ENCODE results near the gene STAT3. TPM values are rescaled to one million over a fixed set of nuclear protein-coding genes. Genes with fewer than 3 reads are reported as not detected.

STAT3 gene
- total RNA-seq, 2 donors from 2014 or later: 79.4 to 99.5 TPM

DNA sequence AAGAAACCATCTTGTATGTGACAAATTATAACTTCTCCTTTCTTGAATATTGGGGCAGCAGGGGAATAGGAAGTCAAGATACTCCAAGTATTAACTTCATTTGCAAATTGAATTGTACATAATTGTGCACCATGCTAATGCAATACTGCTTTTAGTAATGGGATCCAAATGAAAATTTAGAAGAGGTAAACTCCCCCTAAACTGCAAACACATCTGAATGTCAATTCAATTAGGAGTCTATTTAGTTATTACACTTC lies 116.5 kb downstream of the STAT3 start:
- Histone ChIP-seq H3K9me3 (no peaks in the 10 kb centered on the region), H3K4me3 (no peak overlapping the region), H3K36me3 (replicated peaks in 1 of 2; ENCODE audit: insufficient read depth in 1 of 2, low read depth in 2 of 2) (no peaks in the 10 kb centered on the region), H3K27ac (no peak overlapping the region), H3K4me1 (peaks cover 17% of the 10 kb centered on the region), H3K27me3 (no peaks in the 10 kb centered on the region)
- no peak for TF ChIP-seq POLR2A (IDR thresholded peaks at IDR 0.05)
- TF ChIP-seq, protein P1, sequence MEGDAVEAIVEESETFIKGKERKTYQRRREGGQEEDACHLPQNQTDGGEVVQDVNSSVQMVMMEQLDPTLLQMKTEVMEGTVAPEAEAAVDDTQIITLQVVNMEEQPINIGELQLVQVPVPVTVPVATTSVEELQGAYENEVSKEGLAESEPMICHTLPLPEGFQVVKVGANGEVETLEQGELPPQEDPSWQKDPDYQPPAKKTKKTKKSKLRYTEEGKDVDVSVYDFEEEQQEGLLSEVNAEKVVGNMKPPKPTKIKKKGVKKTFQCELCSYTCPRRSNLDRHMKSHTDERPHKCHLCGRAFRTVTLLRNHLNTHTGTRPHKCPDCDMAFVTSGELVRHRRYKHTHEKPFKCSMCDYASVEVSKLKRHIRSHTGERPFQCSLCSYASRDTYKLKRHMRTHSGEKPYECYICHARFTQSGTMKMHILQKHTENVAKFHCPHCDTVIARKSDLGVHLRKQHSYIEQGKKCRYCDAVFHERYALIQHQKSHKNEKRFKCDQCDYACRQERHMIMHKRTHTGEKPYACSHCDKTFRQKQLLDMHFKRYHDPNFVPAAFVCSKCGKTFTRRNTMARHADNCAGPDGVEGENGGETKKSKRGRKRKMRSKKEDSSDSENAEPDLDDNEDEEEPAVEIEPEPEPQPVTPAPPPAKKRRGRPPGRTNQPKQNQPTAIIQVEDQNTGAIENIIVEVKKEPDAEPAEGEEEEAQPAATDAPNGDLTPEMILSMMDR (IDR thresholded peaks at IDR 0.05): no peak
- DNase-seq: no peak
- intact Hi-C loops (cut with DNase I): no loop called here
- no peak for ATAC-seq

DNA sequence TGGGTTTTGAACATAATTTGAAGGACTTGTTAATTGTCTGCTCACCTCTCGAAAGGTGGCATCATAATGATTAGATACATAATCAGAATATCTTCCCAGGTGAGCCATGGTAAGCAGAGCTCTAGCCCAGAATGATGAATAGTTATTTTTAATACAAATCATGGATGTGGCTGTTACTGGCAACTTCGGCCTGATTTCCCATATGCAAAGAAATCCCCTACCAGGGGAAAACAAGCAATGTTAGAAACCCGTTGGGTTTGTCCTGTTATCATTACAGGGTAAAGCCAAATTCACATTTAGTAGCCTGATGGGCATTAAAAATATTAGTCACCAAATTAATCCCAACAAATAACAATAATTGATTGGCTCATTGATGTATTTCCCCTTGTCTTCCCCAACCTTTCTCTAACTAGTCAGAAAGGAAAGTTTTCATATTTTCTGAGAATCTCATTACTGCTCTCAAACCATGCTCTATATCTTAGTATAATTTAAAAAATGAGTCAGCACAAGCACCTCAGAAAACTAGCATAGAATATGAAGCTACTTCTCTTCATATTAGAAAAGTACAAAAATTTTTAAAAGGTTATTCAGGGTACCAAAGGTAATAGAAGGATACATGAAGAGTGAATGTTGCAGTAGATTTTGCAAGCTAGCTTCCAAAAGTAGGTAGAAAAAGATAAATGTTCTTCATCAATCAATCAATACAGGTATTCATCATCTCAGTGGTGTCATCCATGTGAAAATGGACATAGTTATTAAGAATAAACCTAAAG lies 117.0 kb downstream of the STAT3 start:
- ATAC-seq (no peak), DNase-seq (no peak)
- TF ChIP-seq POLR2A (IDR thresholded peaks at IDR 0.05): no peak
- TF ChIP-seq, protein P1 (IDR thresholded peaks at IDR 0.05): no peak
- no peak overlapping the region for H3K27ac ChIP-seq
- H3K27me3 ChIP-seq: no peaks in the 10 kb centered on the region
- no peaks in the 10 kb centered on the region for H3K9me3 ChIP-seq
- intact Hi-C loops (cut with DNase I): no loop called here
- 59 to 78% methylated on average over 3 of the region's 3 CpGs for WGBS, 2 donors
- H3K4me3 ChIP-seq: no peak overlapping the region
- peaks cover 15% of the 10 kb centered on the region for H3K4me1 ChIP-seq
- no peaks in the 10 kb centered on the region for H3K36me3 ChIP-seq (replicated peaks in 1 of 2; ENCODE audit: insufficient read depth in 1 of 2, low read depth in 2 of 2)

DNA sequence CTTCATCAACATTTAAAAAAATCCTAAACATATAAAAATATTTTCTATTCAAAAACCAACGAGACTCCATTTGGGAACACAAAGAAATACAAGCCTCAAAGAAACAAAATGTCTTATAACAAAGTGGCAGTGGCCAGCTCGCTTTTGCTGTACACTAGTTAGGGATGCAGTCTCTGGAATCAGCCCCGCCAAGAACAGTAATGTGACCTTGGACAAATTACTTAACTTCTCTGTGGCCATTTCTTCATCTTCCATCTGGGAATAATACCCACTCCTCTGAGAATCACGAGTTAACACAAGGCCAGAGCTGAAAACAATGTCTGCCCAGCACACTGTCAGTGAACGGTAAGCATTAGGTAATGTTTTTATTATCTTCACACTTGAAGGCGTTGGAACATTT lies 117.6 kb downstream of the STAT3 start:
- TF ChIP-seq POLR2A (IDR thresholded peaks at IDR 0.05): no peak
- ATAC-seq: no peak
- intact Hi-C loops (cut with DNase I): no loop called here
- Histone ChIP-seq H3K4me1 (peaks cover 15% of the 10 kb centered on the region), H3K36me3 (replicated peaks in 1 of 2; ENCODE audit: insufficient read depth in 1 of 2, low read depth in 2 of 2) (no peaks in the 10 kb centered on the region), H3K9me3 (no peaks in the 10 kb centered on the region), H3K27me3 (no peaks in the 10 kb centered on the region), H3K27ac (no peak overlapping the region), H3K4me3 (no peak overlapping the region)
- no peak for DNase-seq
- 52 to 66% methylated on average over 6 of the region's 6 CpGs for WGBS, 2 donors

DNA sequence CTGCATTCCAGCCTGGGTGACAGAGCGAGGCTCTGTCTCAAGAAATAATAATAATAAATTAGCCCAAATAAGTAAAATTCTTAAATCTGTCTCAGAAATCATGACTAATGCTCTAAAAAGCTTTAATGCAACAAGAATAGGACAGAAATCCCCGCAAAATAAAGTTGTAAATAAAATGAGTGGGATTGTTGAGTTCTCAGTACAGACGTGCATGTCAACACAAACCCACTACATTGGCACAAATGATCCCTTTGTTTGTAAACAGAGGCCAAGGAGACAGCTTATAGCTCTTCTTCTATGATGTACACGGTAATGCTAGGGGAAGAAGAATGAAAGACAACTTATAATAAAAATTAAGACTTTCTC lies 118.1 kb downstream of the STAT3 start:
- H3K27ac ChIP-seq: no peak overlapping the region
- H3K27me3 ChIP-seq: no peaks in the 10 kb centered on the region
- ATAC-seq (no peak), DNase-seq (no peak)
- no peaks in the 10 kb centered on the region for H3K9me3 ChIP-seq
- TF ChIP-seq POLR2A (IDR thresholded peaks at IDR 0.05): no peak
- TF ChIP-seq, protein P1 (IDR thresholded peaks at IDR 0.05): no peak
- WGBS, 2 donors: 67 to 84% methylated on average over 4 of the region's 4 CpGs
- intact Hi-C loops (cut with DNase I): no loop called here
- H3K4me1 ChIP-seq: peaks cover 15% of the 10 kb centered on the region
- no peaks in the 10 kb centered on the region for H3K36me3 ChIP-seq (replicated peaks in 1 of 2; ENCODE audit: insufficient read depth in 1 of 2, low read depth in 2 of 2)
- H3K4me3 ChIP-seq: no peak overlapping the region

DNA sequence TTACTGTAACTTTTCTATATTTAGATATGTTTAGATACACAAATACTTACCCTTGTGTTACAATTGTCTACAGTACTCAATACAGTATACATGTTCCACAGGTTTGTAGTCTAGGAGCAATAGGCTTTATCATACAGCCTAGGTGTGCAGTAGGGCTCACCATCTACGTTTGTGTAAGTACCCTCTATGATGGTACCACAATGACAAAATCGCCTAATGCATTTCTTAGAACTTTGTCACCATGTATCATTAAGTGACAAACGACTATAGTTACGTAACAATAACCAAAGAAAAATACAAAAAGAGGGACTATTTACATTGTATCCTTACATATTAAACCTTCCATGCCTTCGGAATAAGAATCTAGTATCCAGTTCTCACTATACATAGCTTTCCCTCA lies 120.0 kb downstream of the STAT3 start:
- no peak for DNase-seq
- no peak for ATAC-seq
- Histone ChIP-seq H3K27me3 (no peaks in the 10 kb centered on the region), H3K4me1 (peaks cover 5% of the 10 kb centered on the region), H3K4me3 (no peak overlapping the region), H3K36me3 (replicated peaks in 1 of 2; ENCODE audit: insufficient read depth in 1 of 2, low read depth in 2 of 2) (no peaks in the 10 kb centered on the region), H3K9me3 (no peaks in the 10 kb centered on the region), H3K27ac (no peak overlapping the region)
- WGBS, 2 donors: 78 to 83% methylated on average over 5 of the region's 5 CpGs
- TF ChIP-seq POLR2A (IDR thresholded peaks at IDR 0.05): no peak
- TF ChIP-seq, protein P1 (IDR thresholded peaks at IDR 0.05): no peak
- intact Hi-C loops (cut with DNase I): no loop called here
